CD4-positive, alpha-beta T cell treated with Interleukin-4 for 4 hours (primary cell): ENCODE results near the gene FXYD6.

Experiments used
- DNase-seq: peaks from one replicate; pipeline ENCODE4 v3.0.0-alpha.2; 2020

FXYD6 gene

DNA sequence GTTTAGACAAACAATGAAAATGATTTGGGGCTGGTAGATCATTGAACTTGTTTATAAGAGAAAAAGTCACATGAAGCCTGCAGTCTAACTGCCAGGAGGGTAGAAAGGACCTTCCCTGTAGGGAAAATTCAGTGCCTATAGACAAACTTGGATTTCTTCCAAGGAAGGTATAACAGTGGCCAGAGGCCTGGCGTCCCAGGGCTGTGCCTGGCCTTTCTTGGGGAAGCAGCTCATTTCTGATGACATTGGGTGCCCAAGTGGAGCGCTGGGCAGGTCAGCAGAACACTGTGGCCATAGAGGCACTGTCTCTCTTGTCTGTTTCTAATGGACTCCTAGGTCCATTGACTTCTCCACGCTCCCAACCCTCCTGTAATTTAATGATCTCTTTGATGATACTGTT, 6.6 kb upstream of the FXYD6 start:
- DNase-seq: no peak

DNA sequence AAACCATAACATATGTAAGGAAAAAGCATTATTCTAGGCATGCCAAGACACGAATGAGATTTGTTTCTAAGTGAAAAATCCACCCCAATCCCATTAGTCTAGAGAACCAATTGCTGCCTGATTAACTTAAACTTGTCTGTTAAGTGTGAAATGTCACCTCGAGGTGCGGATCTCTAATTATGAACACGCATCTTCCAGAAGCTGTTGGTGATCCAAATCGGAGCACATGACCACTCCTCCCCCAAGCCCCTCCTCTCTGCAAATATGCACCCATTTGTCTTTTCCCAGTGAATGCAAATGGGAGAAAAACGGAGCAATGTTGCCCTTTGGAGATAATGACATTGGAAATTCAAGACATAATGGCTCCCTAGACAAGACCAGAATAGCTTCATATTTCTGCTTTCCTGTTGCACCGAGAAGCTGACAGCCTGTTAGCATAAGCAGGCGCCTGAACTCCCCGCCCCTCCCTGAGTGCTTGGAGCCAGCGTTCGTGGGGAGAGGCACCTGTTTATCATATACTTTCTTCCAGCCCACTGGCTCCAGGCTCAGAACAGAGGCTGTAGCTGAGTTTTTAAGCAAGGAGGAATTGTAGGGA, 6.0 kb upstream of the FXYD6 start:
- DNase-seq: no peak

DNA sequence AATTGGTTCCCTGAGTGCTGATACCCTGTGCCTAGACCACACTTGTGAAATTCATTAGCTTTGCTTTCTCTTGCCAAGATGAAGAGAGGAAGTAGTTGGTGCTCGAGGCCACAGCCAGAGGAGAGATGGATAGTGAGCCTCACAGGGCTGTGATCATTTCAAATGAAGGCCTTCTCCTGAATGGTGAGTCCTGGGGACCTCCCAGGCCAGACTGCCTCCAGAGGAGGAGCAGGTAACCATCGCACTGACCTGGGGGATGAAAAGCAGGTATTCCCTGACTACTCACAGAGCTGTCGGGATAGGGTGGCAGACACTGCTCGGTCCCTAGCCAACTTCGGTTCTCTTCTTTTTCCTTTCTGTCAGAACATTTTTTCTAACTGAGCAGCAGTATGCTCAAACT, 4.8 kb upstream of the FXYD6 start:
- no peak for DNase-seq

DNA sequence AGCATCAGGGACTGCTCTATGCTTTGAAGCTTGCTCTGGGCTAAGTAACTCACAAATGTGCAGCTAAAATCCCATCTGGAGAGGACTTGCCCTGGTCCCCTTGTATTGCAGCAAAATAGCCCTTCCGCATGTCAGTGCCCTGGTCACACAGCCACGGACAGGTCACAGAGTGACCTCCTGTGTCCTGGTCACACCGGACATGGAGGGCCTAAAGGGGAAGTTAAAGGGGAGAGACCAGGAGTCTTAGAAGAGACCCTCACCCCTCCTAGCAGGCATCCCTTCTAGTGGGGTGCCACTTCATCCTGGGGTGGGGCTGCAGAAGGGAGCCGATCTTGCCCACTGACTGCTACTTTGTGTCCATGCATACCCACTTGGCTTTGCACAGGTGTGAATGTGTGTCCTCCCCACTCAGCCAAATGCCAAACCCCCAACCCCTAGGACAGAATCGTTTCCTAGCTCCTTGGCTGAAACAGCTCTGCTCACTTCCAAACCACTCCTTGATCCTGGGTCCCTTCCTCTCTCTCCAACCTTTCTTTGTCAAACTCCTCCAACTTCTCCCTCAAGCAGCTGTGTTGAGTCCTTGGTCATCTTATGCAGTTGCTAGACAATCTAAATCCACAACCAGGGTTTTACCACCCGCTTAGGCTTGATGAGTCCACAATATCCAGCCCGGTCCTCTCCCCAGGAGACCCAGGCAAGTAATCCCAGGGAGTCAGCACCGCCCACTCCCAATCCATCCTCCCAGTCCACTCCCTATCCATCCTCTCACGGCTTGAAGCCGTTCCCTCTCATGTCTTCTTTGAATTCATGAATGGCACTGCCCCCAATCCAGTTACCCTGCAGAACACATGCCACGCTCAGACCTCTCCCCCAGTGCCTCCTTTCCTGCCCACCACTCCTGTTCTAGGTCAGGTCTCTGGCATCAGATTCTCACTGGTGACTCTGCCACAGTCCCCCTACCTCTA, 3.3 kb upstream of the FXYD6 start:
- no peak for DNase-seq

DNA sequence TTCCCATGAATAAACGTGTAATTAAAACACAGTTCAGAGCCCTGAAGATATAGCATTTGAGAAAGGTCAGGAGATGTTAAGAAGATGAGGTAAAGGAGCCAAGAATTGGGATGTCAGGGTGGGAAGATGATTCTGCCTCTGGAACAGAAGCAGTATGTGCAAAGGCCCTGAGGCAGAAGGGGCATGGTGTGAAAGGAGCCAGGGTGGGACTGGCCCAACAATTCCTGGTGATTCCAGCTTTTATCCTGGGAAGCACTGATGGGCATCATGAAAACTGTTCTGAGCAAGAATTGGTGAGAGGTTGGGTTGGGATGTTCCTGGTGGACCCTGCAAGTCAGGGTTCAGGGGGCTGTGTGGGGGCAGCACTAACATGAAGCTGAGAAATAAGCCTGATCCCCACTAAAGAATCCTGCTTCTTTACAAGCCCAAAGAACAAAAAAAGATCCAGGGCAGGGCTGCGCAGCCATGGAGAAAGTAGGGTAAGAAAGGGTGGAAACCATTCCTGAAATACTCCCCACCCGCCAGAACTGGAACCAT, 2.5 kb upstream of the FXYD6 start:
- DNase-seq: no peak

DNA sequence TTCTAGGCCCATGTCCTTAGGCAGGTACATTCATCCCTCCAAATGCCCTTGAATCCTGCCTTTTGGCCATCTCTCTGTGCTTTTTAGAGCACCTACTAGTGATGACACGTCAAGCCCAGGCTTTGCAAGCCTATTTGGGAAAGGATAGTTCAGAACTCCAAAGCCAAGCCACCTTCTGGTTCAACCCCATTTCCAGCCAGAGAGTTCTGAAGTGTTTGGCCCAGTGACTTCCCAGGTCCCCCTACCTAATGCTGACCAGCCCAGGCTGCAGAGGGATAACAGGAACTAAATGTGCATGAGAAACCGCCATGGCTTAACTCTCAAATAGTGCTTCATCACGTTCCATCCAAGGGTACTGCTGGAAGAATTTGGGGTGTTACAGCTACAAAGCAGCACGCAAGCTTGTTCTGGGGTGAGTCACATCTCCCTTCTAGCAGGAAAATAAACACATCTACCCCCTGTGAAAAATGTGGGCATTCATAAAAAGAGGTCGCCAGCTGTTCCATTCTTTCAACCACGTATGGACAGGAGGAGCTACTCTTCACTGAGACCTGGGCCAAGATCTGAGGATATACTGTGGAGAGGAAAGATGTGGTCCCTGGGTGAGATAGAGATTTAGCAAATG, 2.0 kb upstream of the FXYD6 start:
- no peak for DNase-seq

DNA sequence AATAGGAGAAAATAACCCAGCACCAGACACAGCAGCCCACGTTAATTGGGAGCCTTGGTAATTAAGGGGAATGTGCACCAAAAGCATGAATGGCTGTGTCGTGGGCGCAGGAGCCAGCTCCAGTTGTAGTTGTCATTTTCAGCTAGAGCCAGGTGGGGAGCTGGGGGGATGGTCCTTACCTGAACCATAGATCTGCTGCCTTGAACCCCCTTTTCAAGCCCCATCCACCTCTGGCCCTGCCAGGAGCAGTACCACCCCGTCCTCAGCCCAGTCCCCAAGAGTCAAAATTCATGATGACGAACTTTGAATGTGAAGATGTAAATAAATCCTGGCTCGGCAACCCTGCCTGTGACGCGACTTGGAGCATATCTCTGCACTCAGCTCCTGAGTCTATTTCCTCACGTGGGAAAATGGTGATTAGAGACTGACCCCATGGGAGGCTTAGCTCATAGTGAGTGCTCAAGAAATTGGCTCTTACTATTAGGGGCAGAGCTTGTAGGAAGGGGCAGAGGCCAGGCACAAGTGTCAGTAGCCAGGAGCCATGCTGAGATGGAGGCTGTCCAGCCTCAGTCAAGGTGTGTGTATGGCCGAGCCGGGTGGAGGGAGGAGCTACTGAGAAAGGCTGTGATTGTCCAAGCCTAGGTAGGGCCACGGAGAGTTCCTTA, 794 bp upstream of the FXYD6 start:
- no peak for DNase-seq

DNA sequence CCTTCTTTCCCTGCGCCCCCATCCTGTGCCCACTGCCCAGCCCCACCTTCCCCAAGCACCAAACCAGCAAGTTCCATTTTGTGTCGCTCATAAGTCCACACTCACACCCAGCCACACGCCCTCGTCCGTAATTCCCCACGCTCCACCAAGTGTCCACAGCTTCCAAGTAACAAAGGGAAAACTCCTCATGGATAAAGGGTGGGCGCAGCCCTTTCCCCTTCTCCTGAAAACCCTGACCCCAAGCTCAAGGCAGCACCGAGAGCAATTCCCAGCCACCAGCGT, 458 bp downstream of the FXYD6 start:
- no peak for DNase-seq

DNA sequence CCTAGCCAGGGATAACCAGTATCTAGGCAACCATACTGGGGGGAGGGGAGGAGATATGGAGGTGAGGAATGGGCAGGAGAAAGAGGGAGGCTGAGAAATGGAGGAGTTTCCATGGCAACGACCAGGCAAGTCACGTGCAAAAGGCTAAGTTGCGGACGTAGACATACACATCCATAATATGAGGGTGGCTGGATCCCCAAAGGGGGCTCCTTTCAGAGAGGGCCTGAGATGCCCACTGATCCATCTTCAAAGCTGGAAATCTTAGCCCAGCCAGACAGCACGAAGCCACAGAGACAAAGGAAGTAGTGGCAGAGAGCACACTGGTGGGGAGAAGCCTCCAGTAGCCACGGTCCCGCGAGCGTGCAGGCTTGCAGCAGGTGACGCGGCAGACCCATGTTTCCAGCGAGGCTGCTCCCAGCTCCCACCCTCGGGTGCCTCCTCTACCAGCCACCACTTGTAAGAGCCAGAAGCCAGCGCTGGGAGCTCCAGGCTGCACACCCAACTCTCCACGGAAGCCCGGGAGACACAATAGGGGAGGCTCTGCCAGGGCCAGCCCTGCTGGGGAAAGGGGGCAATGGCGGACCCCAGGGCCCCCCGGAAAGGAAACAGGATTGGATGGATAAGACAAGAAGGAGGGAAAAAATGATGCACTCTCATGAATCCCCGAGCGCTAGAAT, 938 bp downstream of the FXYD6 start:
- DNase-seq: peak; percentile 8

DNA sequence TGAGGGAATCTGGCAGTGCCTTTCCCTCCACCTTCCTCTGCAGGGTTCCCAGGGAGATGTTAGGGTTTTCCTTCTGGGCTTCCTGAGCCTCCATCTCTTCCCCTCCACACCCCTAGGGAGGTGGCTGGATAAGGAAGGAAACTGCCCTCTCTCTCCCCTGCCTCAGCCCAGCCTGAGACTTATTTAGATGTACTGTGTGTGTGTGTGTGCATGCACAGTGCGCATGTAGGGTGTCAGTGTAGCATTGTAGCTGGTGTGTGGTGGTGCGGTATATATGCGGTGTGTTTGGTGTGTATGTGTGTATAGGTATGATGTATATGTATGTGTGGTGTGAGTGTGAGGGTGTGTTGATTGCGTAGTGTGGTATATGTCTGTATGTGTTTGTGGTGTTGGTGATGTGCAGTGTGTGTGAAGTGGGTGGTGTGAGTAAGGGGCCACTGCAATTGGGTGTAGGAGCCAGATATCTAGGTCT, 1.5 kb downstream of the FXYD6 start:
- DNase-seq: no peak

DNA sequence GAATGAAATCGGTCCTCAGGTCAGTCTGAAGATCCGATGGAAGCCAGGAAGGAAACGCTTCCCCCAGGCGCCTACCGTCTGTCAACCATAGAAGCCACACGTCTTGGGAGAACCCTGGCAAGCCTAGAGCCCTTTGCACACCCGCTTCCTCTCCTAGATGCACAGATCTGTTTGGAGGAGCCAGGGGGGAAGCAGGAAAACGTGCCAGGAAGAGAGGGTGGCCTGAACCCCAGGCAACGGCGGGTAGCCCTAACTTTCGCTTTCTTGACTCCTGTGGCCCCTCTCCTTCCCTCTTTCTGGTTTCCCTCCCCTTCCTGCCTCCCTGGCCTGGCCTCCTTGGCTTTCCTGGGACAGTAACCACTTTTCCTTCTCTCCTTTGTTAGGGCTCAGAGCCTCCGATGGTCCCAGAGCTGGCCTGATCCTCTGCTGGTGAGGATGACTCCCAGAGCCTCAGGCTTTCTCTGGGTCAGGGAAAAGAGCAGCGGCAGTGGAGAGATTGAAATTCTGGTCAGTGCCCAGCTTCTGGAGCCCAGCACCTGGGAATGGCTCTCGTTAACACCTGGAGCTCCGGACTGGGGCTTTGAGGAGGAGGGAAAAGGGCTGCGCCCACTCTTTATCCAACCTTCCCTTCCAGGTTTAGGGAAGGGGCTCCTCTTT, 2.1 kb downstream of the FXYD6 start:
- no peak for DNase-seq

DNA sequence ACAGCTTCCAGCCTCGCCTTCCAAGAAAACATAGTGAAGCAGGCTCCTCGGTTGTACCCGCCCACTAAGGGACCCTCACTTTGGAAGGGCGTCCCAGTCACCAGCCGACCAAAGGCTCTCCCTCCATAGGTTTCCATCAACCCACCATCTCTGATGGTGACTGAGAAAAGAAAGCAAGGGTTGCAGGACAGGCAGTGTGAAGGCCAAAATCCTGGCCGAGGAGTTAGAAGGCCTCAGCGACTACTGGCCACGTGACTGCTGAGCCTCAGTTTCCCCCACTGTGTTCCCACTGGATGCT, 2.7 kb downstream of the FXYD6 start:
- no peak for DNase-seq

DNA sequence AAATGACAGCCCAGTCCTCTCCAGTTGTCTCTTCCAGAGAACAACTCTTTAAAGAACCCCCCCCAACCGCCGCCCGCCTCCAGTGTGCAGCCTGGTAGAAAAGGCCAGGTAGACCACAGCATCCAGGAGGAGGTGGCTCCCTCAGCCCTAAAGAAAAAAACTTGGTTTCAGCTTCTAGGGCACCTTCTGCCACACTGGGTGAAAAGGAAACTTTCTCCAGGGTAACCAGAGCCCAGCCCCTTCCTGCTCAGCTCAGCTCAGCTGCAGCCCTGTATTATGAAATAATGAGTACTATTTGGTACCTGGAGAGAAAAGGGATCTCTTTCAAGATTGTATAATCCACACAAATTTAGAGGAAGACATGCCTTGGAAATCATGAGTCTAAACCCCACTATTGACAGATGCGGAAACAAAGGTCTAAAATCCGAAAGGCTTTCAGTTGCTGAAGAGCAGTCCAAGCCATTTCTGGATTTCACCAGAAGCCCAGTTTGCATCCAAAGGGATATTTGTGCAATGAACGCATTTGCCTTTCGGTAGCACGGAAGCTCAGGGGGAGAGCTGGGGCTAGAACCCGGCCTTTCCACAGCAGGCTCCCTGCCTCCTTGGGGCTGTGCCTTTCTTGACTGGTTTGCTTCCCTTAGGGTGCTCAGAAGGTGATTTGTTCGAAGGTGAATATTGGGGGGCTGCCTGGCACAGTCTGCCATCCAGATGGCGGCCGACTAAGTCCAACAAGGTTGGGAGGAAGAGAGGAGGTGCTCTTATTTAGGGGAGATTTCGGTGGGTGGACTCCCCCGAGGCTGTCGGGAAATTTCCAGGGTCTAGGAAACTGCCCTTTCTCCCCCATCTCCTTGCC, 3.3 kb downstream of the FXYD6 start:
- DNase-seq: no peak

DNA sequence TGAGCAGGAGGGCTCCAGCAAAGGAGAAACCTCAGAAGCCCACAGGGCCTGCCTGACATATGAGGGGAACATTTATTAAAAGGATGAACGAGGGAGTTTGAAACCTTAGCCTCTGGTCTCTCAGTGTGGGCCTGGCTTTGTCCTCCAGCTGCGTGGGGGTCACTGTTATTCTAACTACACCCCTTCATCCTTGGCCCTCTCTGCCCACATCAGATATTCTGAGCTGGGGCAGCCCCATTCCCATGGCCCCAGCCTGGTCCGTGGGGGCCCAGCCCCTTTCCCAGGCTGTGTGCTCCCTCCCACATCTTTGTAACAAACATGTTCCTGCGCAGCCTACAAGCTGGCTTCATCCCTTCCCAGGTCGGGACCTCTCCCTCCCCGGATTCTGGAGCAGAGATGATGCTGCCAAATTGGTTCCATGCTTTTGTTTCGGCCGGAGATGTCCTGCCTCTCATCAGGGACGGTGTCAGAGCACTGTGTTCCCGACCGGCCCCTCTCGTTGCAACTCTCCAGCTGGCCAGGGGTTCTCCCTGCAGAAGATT, 4.0 kb downstream of the FXYD6 start:
- DNase-seq: no peak

DNA sequence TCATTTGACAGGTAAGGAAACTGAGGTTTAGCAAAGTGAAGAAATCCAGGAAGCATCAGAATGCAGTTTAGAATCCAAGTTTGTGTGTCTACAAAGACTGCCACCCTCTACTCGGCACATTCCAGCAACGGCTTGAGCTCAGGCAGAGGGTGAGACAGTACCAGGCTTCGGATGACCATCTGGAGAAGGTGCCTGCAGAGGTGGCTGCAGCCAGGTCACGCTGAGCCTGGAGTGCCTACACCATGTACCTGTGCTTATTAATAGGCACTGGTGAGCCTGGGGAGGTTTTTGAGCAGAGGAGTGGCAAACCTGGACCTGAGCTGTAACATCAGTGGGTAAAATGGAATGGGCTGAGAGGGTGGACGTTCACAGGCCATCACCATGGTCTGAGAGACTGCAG, 4.7 kb downstream of the FXYD6 start:
- DNase-seq: no peak

DNA sequence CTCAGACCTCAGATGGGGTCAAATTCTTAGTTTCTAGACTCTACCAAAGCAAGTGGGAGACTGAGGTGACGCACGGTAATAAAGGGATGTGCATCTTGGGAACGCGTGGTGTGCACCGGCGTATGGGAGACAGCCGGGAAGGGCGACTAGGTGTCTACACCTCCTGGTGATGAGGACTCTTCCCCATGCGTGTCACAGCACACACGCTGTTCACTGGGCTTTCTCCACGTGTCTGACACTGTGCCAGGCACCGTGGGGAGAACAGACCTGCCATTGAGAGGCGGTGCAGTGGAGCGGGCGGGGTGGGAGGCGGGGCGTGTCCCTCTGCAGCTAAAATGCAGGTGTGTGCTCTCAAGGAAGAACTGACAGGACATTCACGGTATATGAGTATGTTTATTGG, 5.3 kb downstream of the FXYD6 start:
- no peak for DNase-seq

DNA sequence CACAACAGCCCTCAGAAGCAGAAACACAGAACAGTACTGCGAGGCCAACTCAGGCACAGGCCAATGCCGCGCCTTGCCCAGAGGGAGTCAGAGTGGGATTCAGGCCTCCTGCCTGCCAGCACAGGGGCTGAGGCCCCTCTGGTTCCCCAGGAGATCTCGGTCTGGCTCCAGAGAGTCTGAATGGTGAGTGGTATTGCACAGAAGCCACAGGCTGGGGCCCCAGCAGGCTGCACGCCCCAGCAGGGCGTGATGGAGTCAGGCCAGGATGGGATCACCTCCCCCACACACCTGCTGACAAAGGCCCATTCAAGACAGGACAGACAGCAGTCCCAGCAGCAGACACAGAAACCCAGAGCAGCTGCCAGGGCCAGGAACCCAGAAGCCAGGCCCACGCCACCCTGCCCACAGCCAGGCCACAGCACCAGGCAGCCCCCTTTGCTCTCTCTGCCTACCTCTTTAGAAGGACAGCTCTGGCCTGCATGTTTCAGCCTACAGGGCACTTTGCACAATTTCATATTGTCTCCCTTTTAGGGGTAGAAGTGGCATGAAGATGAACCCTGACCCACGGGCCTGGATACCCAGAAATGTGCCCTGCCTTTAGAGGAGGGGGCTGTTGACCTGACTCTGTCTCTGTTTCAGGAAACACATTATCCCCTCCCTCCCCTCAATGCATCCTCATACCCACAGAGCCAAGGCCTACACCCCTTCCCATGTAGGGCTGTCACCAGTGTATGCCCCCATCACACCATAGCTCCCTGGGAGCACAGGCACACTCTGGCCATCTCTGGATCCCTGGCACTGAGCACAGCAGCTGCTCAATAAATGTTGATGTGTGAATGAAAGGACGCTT, 6.1 kb downstream of the FXYD6 start:
- DNase-seq: no peak

DNA sequence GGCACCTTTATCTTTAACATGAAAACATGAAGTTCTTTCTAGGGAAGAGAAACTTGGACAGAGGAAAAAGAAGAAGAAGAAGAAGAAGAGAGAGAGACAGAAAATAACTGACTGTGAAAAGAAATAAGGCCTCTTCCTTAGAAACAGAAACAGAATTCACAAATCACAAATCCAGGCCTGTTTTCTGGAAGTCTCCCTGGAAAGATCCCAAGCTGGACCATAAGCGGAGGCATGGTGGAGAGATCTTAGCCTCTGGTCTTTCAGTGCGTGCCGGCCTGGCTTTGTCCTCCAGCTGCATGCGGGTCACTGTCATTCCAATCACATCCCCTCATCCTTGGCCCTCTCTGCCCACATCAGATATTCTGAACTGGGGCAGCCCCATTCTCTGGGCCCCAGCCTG, 6.9 kb downstream of the FXYD6 start:
- no peak for DNase-seq

DNA sequence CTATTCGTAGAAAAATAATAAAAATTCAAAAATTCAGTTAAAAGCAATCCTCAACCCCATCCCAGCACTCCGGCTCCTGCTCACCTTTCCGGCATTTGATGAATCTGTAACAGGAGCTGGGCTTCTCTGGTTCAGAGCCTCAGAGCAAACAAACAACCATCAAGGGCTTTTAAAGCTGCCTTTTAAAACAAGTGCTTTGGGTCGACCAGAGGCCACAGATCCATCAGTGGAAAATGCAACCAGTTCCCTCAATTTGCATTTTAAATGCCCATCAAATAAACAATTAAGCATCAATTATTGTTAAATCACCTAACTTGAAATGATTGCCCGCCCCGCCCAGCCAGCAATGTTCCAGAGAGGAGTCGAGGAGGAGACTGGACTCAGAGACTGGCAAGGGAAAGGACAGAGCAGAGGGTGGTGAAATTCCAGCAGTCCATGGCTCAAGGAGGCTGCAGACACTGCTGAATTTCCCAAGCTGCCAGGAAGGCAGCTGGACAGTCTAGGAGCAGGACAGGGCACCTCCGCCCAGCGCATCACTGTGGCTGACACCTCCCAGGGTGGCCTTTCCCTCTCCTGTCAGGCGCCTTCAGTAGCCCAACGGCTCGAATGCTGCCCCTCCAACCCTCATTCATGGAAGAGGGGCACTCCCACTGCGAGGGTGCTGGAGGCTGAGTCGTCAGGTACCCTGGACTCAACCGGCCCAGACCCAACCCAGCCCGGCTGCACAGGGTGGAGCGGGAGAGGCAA, 7.5 kb downstream of the FXYD6 start:
- DNase-seq: no peak
